Hair follicle dermal papilla cell (primary cell): ENCODE results near the gene CNTLN. TPM values are rescaled to one million over a fixed set of nuclear protein-coding genes. Genes with fewer than 3 reads are reported as not detected.

ENCODE experiments used
- small RNA-seq: library from RNA; depleted of rRNA; stranded (forward); fragments of <200 nt; gene quantifications from one replicate; pipeline ENCODE3, GENCODE V24; 2012
- total RNA-seq: library from RNA; depleted of rRNA; stranded (reverse); fragments of >200 nt; gene quantifications from 2 replicates; pipeline ENCODE4 v1.2.3, GENCODE V29; 2012

The CNTLN gene, protein sequence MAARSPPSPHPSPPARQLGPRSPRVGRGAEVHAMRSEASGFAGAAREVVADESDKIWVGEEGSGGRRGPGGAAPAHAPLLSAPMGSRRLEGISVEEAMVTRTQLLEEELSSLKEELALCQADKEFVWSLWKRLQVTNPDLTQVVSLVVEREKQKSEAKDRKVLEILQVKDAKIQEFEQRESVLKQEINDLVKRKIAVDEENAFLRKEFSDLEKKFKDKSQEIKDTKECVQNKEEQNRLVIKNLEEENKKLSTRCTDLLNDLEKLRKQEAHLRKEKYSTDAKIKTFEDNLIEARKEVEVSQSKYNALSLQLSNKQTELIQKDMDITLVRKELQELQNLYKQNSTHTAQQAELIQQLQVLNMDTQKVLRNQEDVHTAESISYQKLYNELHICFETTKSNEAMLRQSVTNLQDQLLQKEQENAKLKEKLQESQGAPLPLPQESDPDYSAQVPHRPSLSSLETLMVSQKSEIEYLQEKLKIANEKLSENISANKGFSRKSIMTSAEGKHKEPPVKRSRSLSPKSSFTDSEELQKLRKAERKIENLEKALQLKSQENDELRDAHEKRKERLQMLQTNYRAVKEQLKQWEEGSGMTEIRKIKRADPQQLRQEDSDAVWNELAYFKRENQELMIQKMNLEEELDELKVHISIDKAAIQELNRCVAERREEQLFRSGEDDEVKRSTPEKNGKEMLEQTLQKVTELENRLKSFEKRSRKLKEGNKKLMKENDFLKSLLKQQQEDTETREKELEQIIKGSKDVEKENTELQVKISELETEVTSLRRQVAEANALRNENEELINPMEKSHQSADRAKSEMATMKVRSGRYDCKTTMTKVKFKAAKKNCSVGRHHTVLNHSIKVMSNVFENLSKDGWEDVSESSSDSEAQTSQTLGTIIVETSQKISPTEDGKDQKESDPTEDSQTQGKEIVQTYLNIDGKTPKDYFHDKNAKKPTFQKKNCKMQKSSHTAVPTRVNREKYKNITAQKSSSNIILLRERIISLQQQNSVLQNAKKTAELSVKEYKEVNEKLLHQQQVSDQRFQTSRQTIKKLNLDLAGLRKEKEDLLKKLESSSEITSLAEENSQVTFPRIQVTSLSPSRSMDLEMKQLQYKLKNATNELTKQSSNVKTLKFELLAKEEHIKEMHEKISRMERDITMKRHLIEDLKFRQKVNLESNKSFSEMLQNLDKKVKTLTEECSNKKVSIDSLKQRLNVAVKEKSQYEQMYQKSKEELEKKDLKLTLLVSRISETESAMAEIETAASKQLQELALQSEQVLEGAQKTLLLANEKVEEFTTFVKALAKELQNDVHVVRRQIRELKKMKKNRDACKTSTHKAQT (N-terminal part only)
- total RNA-seq = 14.5 and 17.0 TPM in 2 replicates

DNA sequence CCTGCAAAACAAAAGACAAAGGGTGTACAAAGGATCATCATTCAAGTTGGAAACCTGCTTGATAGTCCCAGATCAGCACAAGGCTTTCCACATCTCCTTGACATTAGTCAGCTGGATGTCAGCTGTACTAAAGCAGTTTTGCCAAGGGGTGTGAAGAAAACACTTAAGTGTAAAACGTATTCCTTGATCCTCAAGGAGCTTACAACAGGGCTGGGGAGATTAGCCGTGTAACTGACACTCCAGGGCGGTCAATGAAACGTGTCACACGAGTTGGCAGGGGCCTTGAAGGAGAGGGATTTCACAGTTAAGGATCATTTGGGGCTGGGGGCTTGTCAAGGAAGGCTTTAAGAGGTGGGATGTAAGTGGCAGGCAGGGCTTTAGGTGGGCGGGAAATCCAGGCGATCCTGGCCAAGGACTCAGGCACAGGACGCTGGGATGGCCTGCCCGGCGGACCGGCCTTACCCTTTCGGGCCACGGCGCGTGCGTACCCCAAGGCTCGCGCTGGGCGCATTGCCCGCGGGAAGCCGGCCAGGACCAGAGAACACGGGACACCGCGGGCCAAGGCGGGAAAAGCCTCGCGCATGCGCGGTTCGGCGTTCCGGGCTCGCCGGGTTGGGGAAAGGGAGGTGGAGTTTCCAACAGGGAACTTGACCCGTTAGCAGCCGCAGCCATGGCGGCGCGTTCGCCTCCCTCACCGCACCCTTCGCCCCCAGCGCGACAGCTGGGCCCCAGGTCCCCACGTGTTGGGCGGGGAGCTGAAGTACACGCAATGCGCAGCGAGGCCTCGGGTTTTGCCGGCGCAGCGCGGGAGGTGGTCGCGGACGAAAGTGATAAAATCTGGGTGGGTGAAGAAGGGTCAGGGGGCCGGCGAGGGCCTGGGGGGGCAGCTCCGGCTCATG is at the start of gene CNTLN:
Gene CNTLN, plus strand, starts transcription at position 645 of the 899 bp plus-strand sequence. Its CDS starts 26 bp downstream, at position 671.

Small RNA genes lying within 50 kb of the gene (small RNA-seq; reads per million reads assigned to genes)
- gene RPS29P33 = not detected
